ENCODE results near the gene SCT. TPM values are rescaled to one million over a fixed set of nuclear protein-coding genes. Genes with fewer than 3 reads are reported as not detected.

SCT gene
- total RNA-seq, 1 experiment from 2014 or later: 2.3 TPM

- TF ChIP-seq, protein P1, sequence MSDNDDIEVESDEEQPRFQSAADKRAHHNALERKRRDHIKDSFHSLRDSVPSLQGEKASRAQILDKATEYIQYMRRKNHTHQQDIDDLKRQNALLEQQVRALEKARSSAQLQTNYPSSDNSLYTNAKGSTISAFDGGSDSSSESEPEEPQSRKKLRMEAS (CRISPR knock-in tag; IDR thresholded peaks at IDR 0.05): no peak
- TF ChIP-seq ZNF138 (CRISPR knock-in tag; conservative IDR thresholded peaks at IDR 0.05): no peak
- TF ChIP-seq, protein P2, sequence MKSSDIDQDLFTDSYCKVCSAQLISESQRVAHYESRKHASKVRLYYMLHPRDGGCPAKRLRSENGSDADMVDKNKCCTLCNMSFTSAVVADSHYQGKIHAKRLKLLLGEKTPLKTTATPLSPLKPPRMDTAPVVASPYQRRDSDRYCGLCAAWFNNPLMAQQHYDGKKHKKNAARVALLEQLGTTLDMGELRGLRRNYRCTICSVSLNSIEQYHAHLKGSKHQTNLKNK (CRISPR knock-in tag; IDR thresholded peaks at IDR 0.05): no peak
- TF ChIP-seq MYBL2 (CRISPR knock-in tag; IDR thresholded peaks at IDR 0.05): no peak
- no peak for TF ChIP-seq NR1H2 (CRISPR knock-in tag; IDR thresholded peaks at IDR 0.05)
Observed at GRCh38 chr11:586376-587316, 40.3 kb downstream of the SCT start (continued).

DNA sequence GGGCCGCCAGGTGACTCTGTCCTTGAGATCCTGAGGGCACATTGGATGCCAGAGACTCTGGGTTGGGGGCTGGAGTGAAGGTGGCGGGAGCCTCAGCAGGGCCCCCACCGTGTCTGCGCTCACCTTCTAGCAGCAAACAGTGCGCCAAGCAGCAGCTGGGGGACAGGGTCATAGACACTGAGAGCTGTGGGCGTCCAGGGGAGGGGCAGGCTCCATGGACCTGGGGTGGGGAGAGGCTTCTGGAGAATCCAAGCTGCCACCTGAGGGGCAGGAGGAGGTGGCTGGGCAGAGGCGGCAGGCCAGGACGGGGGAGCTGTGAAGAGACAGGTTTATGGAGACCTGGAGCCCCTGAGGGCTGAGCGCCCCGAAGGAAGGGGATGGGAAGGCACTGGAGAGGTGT, 42.7 kb downstream of the SCT start:
- DNase-seq (ENCODE audit: low spot score) (no peak), ATAC-seq (no peak)
- Mint-ChIP-seq H3K9me3 (no peaks in the 10 kb centered on the region), H3K27ac (no peak overlapping the region; the same call in 1 of the 2 replicates), H3K27me3 (ENCODE audit: low read depth) (no peaks in the 10 kb centered on the region), H3K4me3 (no peak overlapping the region), H3K4me1 (0 out of 2 replicates have a peak, but pooled peaks cover 2% of the 10 kb centered on the region), H3K36me3 (peaks cover 39% of the 10 kb centered on the region)
- POLR2A ChIA-PET: no interaction called here
- TF ChIP-seq SMAD4 (CRISPR knock-in tag; IDR thresholded peaks at IDR 0.05): no peak
- TF ChIP-seq ZNF416 (CRISPR knock-in tag; IDR thresholded peaks at IDR 0.05): no peak
- TF ChIP-seq TCF7 (CRISPR knock-in tag; IDR thresholded peaks at IDR 0.05; ENCODE audit: low read depth): no peak
- no peak for TF ChIP-seq KAT7 (CRISPR knock-in tag; IDR thresholded peaks at IDR 0.05; ENCODE audit: borderline replicate concordance)
- TF ChIP-seq, protein P3, sequence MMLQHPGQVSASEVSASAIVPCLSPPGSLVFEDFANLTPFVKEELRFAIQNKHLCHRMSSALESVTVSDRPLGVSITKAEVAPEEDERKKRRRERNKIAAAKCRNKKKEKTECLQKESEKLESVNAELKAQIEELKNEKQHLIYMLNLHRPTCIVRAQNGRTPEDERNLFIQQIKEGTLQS (CRISPR knock-in tag; conservative IDR thresholded peaks at IDR 0.05): no peak
- CTCF ChIA-PET: interaction anchor here (0.6 to 1.1 kb wide), 3 partner anchors 10 to 206 kb away, joined by 4 to 5 read pairs (median 4); no protein-coding TSS in a partner anchor

DNA sequence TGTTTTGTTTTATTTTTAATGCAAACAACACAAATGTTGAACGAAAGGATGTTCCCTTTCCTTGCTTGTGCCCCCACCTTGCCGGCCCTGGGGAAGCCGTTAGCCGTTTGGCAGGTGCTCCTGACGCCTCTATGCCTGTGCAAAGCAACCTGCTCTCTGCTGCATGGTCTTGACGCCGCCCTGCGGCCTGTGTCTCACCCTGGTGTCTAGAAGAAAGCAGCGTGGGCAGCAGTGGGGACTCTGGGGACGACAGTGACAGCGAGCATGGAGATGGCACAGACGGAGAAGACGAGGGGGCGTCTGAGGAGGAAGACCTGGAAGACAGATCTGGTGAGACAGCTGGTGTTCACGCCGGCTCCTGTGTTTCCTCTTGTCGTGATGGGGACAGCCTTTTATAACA, 45.2 kb downstream of the SCT start:
- no peak for DNase-seq (ENCODE audit: low spot score)
- Mint-ChIP-seq H3K27me3 (ENCODE audit: low read depth) (no peaks in the 10 kb centered on the region), H3K4me3 (no peak overlapping the region), H3K4me1 (peaks cover 18% of the 10 kb centered on the region), H3K36me3 (peaks cover 24% of the 10 kb centered on the region), H3K9me3 (no peaks in the 10 kb centered on the region), H3K27ac (no peak overlapping the region)
- POLR2A ChIA-PET: no interaction called here
- CTCF ChIA-PET: no interaction called here
- TF ChIP-seq, protein P4, sequence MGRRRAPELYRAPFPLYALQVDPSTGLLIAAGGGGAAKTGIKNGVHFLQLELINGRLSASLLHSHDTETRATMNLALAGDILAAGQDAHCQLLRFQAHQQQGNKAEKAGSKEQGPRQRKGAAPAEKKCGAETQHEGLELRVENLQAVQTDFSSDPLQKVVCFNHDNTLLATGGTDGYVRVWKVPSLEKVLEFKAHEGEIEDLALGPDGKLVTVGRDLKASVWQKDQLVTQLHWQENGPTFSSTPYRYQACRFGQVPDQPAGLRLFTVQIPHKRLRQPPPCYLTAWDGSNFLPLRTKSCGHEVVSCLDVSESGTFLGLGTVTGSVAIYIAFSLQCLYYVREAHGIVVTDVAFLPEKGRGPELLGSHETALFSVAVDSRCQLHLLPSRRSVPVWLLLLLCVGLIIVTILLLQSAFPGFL (CRISPR knock-in tag; IDR thresholded peaks at IDR 0.05; ENCODE audit: borderline replicate concordance): no peak
- TF ChIP-seq GABPB1 (CRISPR knock-in tag; IDR thresholded peaks at IDR 0.05) (no peak), TP53 (CRISPR knock-in tag; IDR thresholded peaks at IDR 0.05) (no peak), CBFB (CRISPR knock-in tag; IDR thresholded peaks at IDR 0.05; ENCODE audit: low read depth) (no peak), TCF7 (CRISPR knock-in tag; IDR thresholded peaks at IDR 0.05; ENCODE audit: low read depth) (no peak), ZNF138 (CRISPR knock-in tag; conservative IDR thresholded peaks at IDR 0.05) (no peak), JUN (CRISPR knock-in tag; IDR thresholded peaks at IDR 0.05) (no peak), AR (CRISPR knock-in tag; IDR thresholded peaks at IDR 0.05) (no peak), KAT7 (CRISPR knock-in tag; IDR thresholded peaks at IDR 0.05; ENCODE audit: borderline replicate concordance) (no peak), USF1 (CRISPR knock-in tag; IDR thresholded peaks at IDR 0.05) (no peak), MXD4 (CRISPR knock-in tag; IDR thresholded peaks at IDR 0.05; ENCODE audit: borderline replicate concordance) (no peak)
- TF ChIP-seq, protein P5, sequence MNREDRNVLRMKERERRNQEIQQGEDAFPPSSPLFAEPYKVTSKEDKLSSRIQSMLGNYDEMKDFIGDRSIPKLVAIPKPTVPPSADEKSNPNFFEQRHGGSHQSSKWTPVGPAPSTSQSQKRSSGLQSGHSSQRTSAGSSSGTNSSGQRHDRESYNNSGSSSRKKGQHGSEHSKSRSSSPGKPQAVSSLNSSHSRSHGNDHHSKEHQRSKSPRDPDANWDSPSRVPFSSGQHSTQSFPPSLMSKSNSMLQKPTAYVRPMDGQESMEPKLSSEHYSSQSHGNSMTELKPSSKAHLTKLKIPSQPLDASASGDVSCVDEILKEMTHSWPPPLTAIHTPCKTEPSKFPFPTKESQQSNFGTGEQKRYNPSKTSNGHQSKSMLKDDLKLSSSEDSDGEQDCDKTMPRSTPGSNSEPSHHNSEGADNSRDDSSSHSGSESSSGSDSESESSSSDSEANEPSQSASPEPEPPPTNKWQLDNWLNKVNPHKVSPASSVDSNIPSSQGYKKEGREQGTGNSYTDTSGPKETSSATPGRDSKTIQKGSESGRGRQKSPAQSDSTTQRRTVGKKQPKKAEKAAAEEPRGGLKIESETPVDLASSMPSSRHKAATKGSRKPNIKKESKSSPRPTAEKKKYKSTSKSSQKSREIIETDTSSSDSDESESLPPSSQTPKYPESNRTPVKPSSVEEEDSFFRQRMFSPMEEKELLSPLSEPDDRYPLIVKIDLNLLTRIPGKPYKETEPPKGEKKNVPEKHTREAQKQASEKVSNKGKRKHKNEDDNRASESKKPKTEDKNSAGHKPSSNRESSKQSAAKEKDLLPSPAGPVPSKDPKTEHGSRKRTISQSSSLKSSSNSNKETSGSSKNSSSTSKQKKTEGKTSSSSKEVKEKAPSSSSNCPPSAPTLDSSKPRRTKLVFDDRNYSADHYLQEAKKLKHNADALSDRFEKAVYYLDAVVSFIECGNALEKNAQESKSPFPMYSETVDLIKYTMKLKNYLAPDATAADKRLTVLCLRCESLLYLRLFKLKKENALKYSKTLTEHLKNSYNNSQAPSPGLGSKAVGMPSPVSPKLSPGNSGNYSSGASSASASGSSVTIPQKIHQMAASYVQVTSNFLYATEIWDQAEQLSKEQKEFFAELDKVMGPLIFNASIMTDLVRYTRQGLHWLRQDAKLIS (CRISPR knock-in tag; IDR thresholded peaks at IDR 0.05; ENCODE audit: borderline replicate concordance): no peak
- ATAC-seq: no peak

Data from WTC11 (cell line).